MCF 10A (cell line): ENCODE data around the gene PSD2. TPM values are rescaled to one million over a fixed set of nuclear protein-coding genes. Genes with fewer than 3 reads are reported as not detected.

Experiments used
- BruUV-seq: library from RNA; stranded (reverse); fragments of 400-500 nt; replicated peaks from 2 replicates; lab custom pipeline; 2021; lab: Mats Ljungman, UMichigan
- CTCF ChIA-PET: fragments of 300-600 bp; sonication (Branson Sonifier 250); formaldehyde crosslinking; extraction: SDS; loops from one replicate; lab custom pipeline; 2021; ENCODE audit warnings: antibody characterized with exemption, inconsistent platforms; lab: Yijun Ruan, JAX
- POLR2A ChIA-PET: fragments of 300-600, 350-650 bp; sonication (Branson Sonifier 250); formaldehyde crosslinking; extraction: SDS; loops from one replicate; lab custom pipeline; 2020; ENCODE audit warnings: antibody characterized with exemption, inconsistent platforms; lab: Yijun Ruan, JAX
- DNase-seq: peaks from one replicate; pipeline ENCODE4 v3.0.0-alpha.2; 2018; ENCODE audit not compliant: unreplicated experiment
- H3K27ac Mint-ChIP-seq: one replicate; pipeline ENCODE4 v1.8.0; 2022; ENCODE audit warnings: mild to moderate bottlenecking, low read depth, mixed read lengths; ENCODE audit not compliant: unreplicated experiment
- H3K27me3 Mint-ChIP-seq: one replicate; pipeline ENCODE4 v1.8.0; 2022; ENCODE audit warnings: mixed read lengths; ENCODE audit not compliant: insufficient read depth, unreplicated experiment
- H3K36me3 Mint-ChIP-seq: one replicate; pipeline ENCODE4 v1.8.0; 2022; ENCODE audit warnings: mild to moderate bottlenecking, moderate library complexity, mixed read lengths; ENCODE audit not compliant: insufficient read depth, unreplicated experiment
- H3K4me1 Mint-ChIP-seq: one replicate; pipeline ENCODE4 v1.8.0; 2022; ENCODE audit warnings: mixed read lengths; ENCODE audit not compliant: insufficient read depth, unreplicated experiment
- H3K4me3 Mint-ChIP-seq: one replicate; pipeline ENCODE4 v1.8.0; 2022; ENCODE audit warnings: mild to moderate bottlenecking, moderate library complexity, mixed read lengths; ENCODE audit not compliant: unreplicated experiment
- H3K9me3 Mint-ChIP-seq: one replicate; pipeline ENCODE4 v1.8.0; 2022; ENCODE audit warnings: mixed read lengths; ENCODE audit not compliant: unreplicated experiment
- intact Hi-C: fragments of 100-400 bp; cut with micrococcal nuclease; formaldehyde crosslinking; loops from 2 replicates; pipeline ENCODE4 v1.14.1; 2022
- total RNA-seq: library from RNA; stranded (reverse); gene quantifications from 2 replicates; pipeline ENCODE4 v1.2.3, GENCODE V29; 2022
- TF ChIP-seq, protein P1 (sequence below): fragments of 200-600 bp; IDR thresholded peaks from one replicate; pipeline ENCODE4 v1.8.0; 2022; ENCODE audit warnings: antibody characterized with exemption, mild to moderate bottlenecking; ENCODE audit not compliant: unreplicated experiment

PSD2 gene
- total RNA-seq, 1 experiment from 2014 or later = not detected

DNA sequence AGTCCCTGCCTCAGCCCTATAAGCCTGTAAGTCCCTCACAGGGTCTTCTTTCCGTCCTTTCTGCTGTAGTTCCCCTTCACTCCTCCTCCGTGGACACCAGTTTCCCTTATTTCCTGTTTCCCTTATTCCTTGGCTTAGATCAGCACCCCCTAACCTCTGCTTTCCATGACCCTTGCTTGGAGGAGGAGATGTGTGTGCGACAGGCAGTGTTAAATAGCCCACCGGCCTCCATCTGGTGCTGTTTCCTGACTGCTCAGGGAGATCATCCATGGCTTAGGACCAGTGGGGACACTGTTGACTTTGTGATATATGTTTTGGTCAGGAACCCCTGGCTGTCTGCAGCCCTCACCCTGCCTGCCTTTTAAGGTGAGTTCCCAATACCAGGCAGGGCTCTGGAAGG is 34.1 kb upstream of the PSD2 start:
- POLR2A ChIA-PET = no interaction called here
- Mint-ChIP-seq H3K4me3 (no peak overlapping the region), H3K27me3 (peaks cover 4% of the 10 kb centered on the region), H3K36me3 (no peaks in the 10 kb centered on the region), H3K27ac (no peak overlapping the region), H3K4me1 (peaks cover 3% of the 10 kb centered on the region), H3K9me3 (no peaks in the 10 kb centered on the region)
- intact Hi-C loops = loop anchor here (10.0 kb wide), 1 partner anchor 67 kb away; no protein-coding TSS in a partner anchor
- TF ChIP-seq, protein P1, sequence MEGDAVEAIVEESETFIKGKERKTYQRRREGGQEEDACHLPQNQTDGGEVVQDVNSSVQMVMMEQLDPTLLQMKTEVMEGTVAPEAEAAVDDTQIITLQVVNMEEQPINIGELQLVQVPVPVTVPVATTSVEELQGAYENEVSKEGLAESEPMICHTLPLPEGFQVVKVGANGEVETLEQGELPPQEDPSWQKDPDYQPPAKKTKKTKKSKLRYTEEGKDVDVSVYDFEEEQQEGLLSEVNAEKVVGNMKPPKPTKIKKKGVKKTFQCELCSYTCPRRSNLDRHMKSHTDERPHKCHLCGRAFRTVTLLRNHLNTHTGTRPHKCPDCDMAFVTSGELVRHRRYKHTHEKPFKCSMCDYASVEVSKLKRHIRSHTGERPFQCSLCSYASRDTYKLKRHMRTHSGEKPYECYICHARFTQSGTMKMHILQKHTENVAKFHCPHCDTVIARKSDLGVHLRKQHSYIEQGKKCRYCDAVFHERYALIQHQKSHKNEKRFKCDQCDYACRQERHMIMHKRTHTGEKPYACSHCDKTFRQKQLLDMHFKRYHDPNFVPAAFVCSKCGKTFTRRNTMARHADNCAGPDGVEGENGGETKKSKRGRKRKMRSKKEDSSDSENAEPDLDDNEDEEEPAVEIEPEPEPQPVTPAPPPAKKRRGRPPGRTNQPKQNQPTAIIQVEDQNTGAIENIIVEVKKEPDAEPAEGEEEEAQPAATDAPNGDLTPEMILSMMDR = no peak
- CTCF ChIA-PET = interaction anchor here (1.0 to 10.4 kb wide), 3 partner anchors 14 to 339 kb away, joined by 3 to 238 read pairs (median 6); no protein-coding TSS in a partner anchor
- BruUV-seq = no TSS peak
- no peak for DNase-seq

DNA sequence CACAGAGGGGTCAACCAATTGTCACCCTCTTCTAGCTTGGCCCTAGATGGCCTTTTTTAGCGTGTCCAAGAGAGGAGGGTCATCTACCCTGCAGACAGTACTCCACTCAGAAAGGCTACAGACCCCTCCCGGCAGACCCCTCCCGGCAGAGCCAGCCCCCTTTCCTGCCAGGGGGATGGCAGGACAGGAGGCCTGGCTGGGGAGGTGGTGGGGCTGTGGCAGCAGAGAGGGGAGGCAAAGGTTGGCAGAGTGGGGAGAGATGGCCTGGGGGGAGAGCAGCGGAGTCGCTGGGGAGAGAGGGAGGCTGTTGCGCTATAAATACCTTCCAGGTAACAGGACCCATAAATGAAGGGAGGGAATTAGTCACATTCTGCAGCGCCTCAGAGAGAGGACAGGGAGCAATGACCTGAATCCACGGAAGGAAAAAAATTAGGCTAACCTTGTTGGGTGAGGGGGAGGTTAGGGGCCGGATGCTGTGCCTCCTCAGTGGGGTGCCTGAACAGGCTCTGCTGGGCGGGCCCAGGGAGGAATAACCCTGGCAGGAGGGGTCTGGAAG is 32.9 kb upstream of the PSD2 start:
- TF ChIP-seq, protein P1 = no peak
- Mint-ChIP-seq H3K36me3 (no peaks in the 10 kb centered on the region), H3K4me3 (no peak overlapping the region), H3K9me3 (no peaks in the 10 kb centered on the region), H3K27ac (no peak overlapping the region), H3K4me1 (peaks cover 3% of the 10 kb centered on the region), H3K27me3 (no peaks in the 10 kb centered on the region)
- CTCF ChIA-PET = interaction anchor here (0.7 to 10.4 kb wide), 6 partner anchors 10 to 128 kb away, joined by 3 to 238 read pairs (median 5); no protein-coding TSS in a partner anchor
- intact Hi-C loops = loop anchor here (10.0 kb wide), 1 partner anchor 68 kb away; no protein-coding TSS in a partner anchor
- no peak for DNase-seq
- POLR2A ChIA-PET = interaction anchor here (0.7 to 1.3 kb wide), 2 partner anchors 130 to 277 kb away, joined by 4 read pairs; no protein-coding TSS in a partner anchor
- no TSS peak for BruUV-seq

DNA sequence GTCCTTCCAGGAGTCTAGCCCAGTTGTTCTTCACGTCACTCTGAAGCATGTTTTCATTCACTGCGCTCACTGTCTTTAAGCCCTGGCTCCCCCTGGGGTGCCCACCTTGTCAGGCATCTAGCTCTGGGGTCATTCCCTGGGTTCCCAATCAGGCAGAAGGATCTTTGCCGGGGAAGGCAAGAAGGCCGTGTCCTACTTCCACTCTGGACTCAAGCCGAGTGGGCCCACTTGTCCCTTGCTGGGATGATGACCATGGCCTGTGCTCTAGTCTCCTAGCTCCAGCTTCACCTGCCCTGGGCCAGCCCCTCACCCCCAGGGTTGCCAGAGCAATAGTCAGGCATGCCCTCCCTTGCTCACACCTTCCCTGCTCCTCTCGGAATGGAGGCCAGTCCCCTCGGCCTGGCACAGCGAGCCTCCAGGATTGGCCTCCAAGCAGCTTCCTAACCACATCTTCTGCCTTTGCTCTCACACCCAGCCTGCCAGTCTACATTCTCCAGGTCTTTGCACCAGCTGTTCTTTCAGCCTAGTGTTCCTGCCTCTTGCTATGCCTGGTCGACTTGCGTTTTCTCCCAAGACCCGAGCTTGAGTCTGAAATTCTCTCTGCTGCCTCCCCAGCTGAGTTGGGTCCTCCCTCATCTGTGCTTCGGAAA is 32.2 kb upstream of the PSD2 start:
- H3K27ac Mint-ChIP-seq = no peak overlapping the region
- TF ChIP-seq, protein P1 = no peak

More for the DNA sequence above, 32.2 kb upstream of the PSD2 start:
- ChIA-PET POLR2A (interaction anchor here (1.3 kb wide), 1 partner anchor 131 kb away, joined by 4 read pairs; no protein-coding TSS in a partner anchor), CTCF (interaction anchor here (0.6 to 10.4 kb wide), 16 partner anchors 9 to 205 kb away, joined by 3 to 238 read pairs (median 3); no protein-coding TSS in a partner anchor)
- DNase-seq = no peak
- BruUV-seq = no TSS peak
- intact Hi-C loops = loop anchor here (10.0 kb wide), 1 partner anchor 69 kb away; no protein-coding TSS in a partner anchor
- Mint-ChIP-seq H3K27me3 (no peaks in the 10 kb centered on the region), H3K4me3 (no peak overlapping the region), H3K4me1 (peaks cover 3% of the 10 kb centered on the region), H3K9me3 (no peaks in the 10 kb centered on the region), H3K36me3 (no peaks in the 10 kb centered on the region)
